ENCODE data around the gene MRNIP. TPM values are rescaled to one million over a fixed set of nuclear protein-coding genes. Genes with fewer than 3 reads are reported as not detected.

Gene MRNIP
- total and polyA plus RNA-seq, 2 of the 8 experiments (the other 6 are each of a cell fraction or from before 2014, with no cell fraction given) = 29.6 TPM

DNA sequence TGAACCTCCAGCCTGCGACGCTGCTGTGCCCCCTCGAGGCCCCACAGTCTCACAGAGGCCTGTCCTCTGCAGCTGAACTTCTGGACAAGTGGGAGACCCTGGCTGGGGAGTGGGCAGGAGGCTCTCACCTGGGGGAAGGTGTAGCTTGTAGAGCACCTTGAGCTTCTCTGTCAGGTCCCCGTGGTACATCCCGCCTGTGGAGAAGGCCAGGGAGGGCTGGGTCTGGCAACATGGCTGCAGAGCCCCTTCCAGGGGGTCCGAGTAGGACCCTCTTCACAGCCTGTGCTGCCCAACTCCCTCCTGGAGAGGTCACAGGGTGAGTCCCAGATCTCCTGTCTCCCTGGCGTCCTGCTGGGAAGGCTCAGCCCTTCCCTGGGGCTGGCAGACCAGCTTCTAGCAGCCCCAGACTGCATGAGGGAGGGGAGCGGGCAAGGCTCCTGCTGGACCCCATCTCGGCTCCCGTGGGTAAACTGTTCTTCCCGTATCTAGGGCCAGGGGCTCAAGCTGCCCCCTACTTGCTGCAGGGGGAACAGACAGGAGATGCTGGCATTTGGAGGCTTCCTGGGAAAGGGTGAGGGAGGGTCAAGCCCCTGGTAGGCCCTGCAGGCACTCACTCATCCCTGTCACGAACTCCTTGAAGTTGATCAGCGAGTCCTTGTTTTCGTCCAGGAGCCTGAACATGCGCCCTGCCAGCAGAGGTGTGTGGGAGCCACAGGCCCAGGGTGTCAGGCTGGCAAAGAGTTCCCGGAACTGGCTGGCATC is 11.2 kb upstream of the MRNIP start:
- no peak overlapping the region for H3K27ac ChIP-seq (ENCODE audit: low read depth, low read length)
- H3K18ac ChIP-seq (ENCODE audit: extremely low read depth, low read length) = no peak overlapping the region
- DNase-seq (ENCODE audit: low read depth in 1 of 2, low spot score in 2 of 2) (no peak), FAIRE-seq (no peak)
- no peaks in the 10 kb centered on the region for H3K79me1 ChIP-seq (ENCODE audit: low read depth, low read length)
- 93% methylated on average over 16 of the region's 16 CpGs; no CpG with 5 or more reads in 1 of the 2 experiments for WGBS, 2 experiments (ENCODE audit: extremely low coverage in 1 of 2, insufficient coverage in 1 of 2, insufficient read length in 1 of 2, insufficient replicate concordance in 2 of 2, low coverage in 1 of 2, low lambda C conversion rate in 2 of 2, missing lambda C conversion rate in 1 of 2)
- H4K20me1 ChIP-seq (replicated peaks in 1 of 2; ENCODE audit: control insufficient read depth in 1 of 2, insufficient read depth in 2 of 2, low read length in 2 of 2) = peaks cover 0 to 4% of the 10 kb centered on the region in 2 experiments
- H3K56ac ChIP-seq (replicated peaks; ENCODE audit: insufficient read length, low read depth, low read length) = no peak overlapping the region
- H2BK12ac ChIP-seq (ENCODE audit: low read depth, low read length) = no peak overlapping the region
- POLR2A ChIA-PET (ENCODE audit: partially characterized antibody) = interaction anchor here (0.6 to 2.5 kb wide), 8 partner anchors 8 to 146 kb away, joined by 3 to 8 read pairs (median 4); partner anchors contain the start of genes MRNIP and SQSTM1
- H3K9me3 ChIP-seq (ENCODE audit: insufficient read depth in 2 of 2, low read depth in 1 of 2, low read length in 1 of 2) = no peaks in the 10 kb centered on the region
- H2BK5ac ChIP-seq (ENCODE audit: low read depth, low read length) = no peak overlapping the region
- no peaks in the 10 kb centered on the region; a peak in 1 of 7 replicates for H3K4me1 ChIP-seq (replicated peaks in 1 of 4; ENCODE audit: control insufficient read depth in 3 of 4, insufficient read depth in 4 of 4, low read length in 3 of 4)
- H3K4ac ChIP-seq (replicated peaks; ENCODE audit: insufficient read length, low read depth, low read length) = no peak overlapping the region
- CTCF ChIA-PET (ENCODE audit: partially characterized antibody) = interaction anchor here (0.8 to 8.0 kb wide), 17 partner anchors 8 to 68 kb away, joined by 3 to 67 read pairs (median 4); partner anchors contain the start of genes MRNIP and TBC1D9B
- no peak overlapping the region for H4K5ac ChIP-seq (ENCODE audit: insufficient read length, low read depth, low read length)
- no peak overlapping the region for H2BK15ac ChIP-seq (ENCODE audit: low read length)
- H2BK20ac ChIP-seq (ENCODE audit: low read length) = no peak overlapping the region
- no peak overlapping the region for H3K4me2 ChIP-seq (ENCODE audit: insufficient read depth in 1 of 2, low read depth in 2 of 2, low read length in 2 of 2)
- no peak overlapping the region for H3K9ac ChIP-seq (replicated peaks in 1 of 4; ENCODE audit: extremely low read depth in 1 of 4, low read depth in 3 of 4, low read length in 3 of 4)
- no peaks in the 10 kb centered on the region for H3K79me2 ChIP-seq (ENCODE audit: control insufficient read depth in 1 of 2, insufficient read depth in 2 of 2, low read length in 2 of 2)
- H2AK5ac ChIP-seq (ENCODE audit: low read depth, low read length) = no peak overlapping the region
- no peak overlapping the region for H3K23ac ChIP-seq (ENCODE audit: insufficient read length)
- peaks cover 3 to 12% (median 5%) of the 10 kb centered on the region in 4 experiments; a peak in 5 of 8 replicates for H3K36me3 ChIP-seq (ENCODE audit: control insufficient read depth in 2 of 4, insufficient read depth in 4 of 4, low read length in 3 of 4)
- no peaks in the 10 kb centered on the region for H3K27me3 ChIP-seq (replicated peaks in 1 of 4; ENCODE audit: control insufficient read depth in 3 of 4, extremely low read depth in 1 of 4, insufficient read depth in 3 of 4, low read length in 3 of 4)
- no peak overlapping the region for H4K91ac ChIP-seq (replicated peaks; ENCODE audit: insufficient read length, low read length)
- H3K14ac ChIP-seq (ENCODE audit: insufficient read length) = no peak overlapping the region
- no peak overlapping the region for H3K4me3 ChIP-seq (ENCODE audit: extremely low read depth in 1 of 4, insufficient read depth in 2 of 4, low read depth in 3 of 4, low read length in 4 of 4)
- no peak overlapping the region for H4K8ac ChIP-seq (ENCODE audit: extremely low read depth, insufficient read depth, low read length)
- no peaks in the 10 kb centered on the region for H3K23me2 ChIP-seq (ENCODE audit: low read depth, low read length)
- H2BK120ac ChIP-seq (replicated peaks; ENCODE audit: low read depth, low read length) = no peak overlapping the region
- no peak overlapping the region for H2AFZ ChIP-seq (ENCODE audit: low read length)
- no peak for TF ChIP-seq RFX5 (IDR thresholded peaks at IDR 0.05; ENCODE audit: borderline replicate concordance, low read depth, low read length)
- TF ChIP-seq KDM4A (IDR thresholded peaks at IDR 0.05; ENCODE audit: low read depth, low read length, severe bottlenecking) = no peak
- no peak for TF ChIP-seq TAF7 (optimal IDR thresholded peaks at IDR 0.05; ENCODE audit: borderline replicate concordance, low read depth, low read length)
- TF ChIP-seq ZNF274 (IDR thresholded peaks at IDR 0.05; ENCODE audit: borderline replicate concordance, extremely low read depth, low read length) = no peak
- TF ChIP-seq HDAC2 (IDR thresholded peaks at IDR 0.05; ENCODE audit: borderline replicate concordance in 1 of 2, low read depth in 2 of 2, low read length in 2 of 2) = no peak
- no peak for TF ChIP-seq RXRA (IDR thresholded peaks at IDR 0.05; ENCODE audit: insufficient read depth, low read depth, low read length)
- no peak for TF ChIP-seq SUZ12 (IDR thresholded peaks at IDR 0.05; ENCODE audit: low read length)
- TF ChIP-seq CHD1 (IDR thresholded peaks at IDR 0.05; ENCODE audit: low read depth, low read length) = no peak
- TF ChIP-seq, protein P1, sequence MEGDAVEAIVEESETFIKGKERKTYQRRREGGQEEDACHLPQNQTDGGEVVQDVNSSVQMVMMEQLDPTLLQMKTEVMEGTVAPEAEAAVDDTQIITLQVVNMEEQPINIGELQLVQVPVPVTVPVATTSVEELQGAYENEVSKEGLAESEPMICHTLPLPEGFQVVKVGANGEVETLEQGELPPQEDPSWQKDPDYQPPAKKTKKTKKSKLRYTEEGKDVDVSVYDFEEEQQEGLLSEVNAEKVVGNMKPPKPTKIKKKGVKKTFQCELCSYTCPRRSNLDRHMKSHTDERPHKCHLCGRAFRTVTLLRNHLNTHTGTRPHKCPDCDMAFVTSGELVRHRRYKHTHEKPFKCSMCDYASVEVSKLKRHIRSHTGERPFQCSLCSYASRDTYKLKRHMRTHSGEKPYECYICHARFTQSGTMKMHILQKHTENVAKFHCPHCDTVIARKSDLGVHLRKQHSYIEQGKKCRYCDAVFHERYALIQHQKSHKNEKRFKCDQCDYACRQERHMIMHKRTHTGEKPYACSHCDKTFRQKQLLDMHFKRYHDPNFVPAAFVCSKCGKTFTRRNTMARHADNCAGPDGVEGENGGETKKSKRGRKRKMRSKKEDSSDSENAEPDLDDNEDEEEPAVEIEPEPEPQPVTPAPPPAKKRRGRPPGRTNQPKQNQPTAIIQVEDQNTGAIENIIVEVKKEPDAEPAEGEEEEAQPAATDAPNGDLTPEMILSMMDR (IDR thresholded peaks at IDR 0.05; ENCODE audit: control extremely low read depth in 1 of 3, insufficient read depth in 1 of 3, low read depth in 1 of 3, low read length in 3 of 3) = peak in 2 of 3 experiments; percentile 27 to 41; a peak in 2 of 4 replicates

Measured in H1 (cell line).